Peyer's patch (tissue), 4 donors: Measurements from ENCODE around the gene CADM1. TPM values are rescaled to one million over a fixed set of nuclear protein-coding genes. Genes with fewer than 3 reads are reported as not detected.

ENCODE experiments used
- DNase-seq, 3 donors: peaks; one replicate each; pipeline ENCODE4 v3.0.0-alpha.2; 2017 to 2019
- H3K27ac ChIP-seq, 4 donors: fragments of 200-600 bp; sonication (generic); one replicate each; pipeline ENCODE4 v1.5.1; 2016 to 2019
- H3K27me3 ChIP-seq, 2 donors: fragments of 200-600 bp; sonication (generic); one replicate each; pipeline ENCODE4 v1.5.1; 2019
- H3K36me3 ChIP-seq, 3 donors: fragments of 200-600 bp; sonication (generic); one replicate each; pipeline ENCODE4 v1.5.1; 2016 to 2019
- H3K4me1 ChIP-seq, 4 donors: fragments of 200-600 bp; sonication (generic); one replicate each; pipeline ENCODE4 v1.5.1; 2016 to 2019
- H3K4me3 ChIP-seq, 4 donors: fragments of 200-600 bp; sonication (generic); 1 replicate in 3 of 4; 2 replicates in 1 of 4; pipeline ENCODE4 v1.5.1; 2016 to 2019; ENCODE audit warnings: mild to moderate bottlenecking in 1 of 4
- H3K9me3 ChIP-seq, 4 donors: fragments of 200-600 bp; sonication (generic); one replicate each; pipeline ENCODE4 v1.5.1; 2016 to 2019; ENCODE audit warnings: mild to moderate bottlenecking in 1 of 4
- POLR2A ChIP-seq, 2 donors: fragments of 450-650 bp; IDR thresholded peaks; one replicate each; pipeline ENCODE4 v1.5.1; 2017; ENCODE audit warnings: antibody characterized with exemption in 2 of 2, mild to moderate bottlenecking in 2 of 2, moderate library complexity in 2 of 2
- total RNA-seq, 4 donors: library from RNA; depleted of rRNA; stranded (reverse); fragments of >200 nt; gene quantifications; one replicate each; pipeline ENCODE4 v1.1.0, GENCODE V29; 2016
- TF ChIP-seq, protein P1 (sequence below), 6 experiments: fragments of 450-650 bp in 4 of 6; fragments of 200-600 bp in 2 of 6; sonication (generic) in 1 of 6; IDR thresholded peaks; one replicate each; pipeline ENCODE4 v1.5.1; 2017 to 2019; ENCODE audit warnings: antibody characterized with exemption in 6 of 6, mild to moderate bottlenecking in 3 of 6, moderate library complexity in 1 of 6

The CADM1 gene
- total RNA-seq, 4 donors from 2014 or later, result 0.38 to 8.3 (median 2.5) TPM

DNA sequence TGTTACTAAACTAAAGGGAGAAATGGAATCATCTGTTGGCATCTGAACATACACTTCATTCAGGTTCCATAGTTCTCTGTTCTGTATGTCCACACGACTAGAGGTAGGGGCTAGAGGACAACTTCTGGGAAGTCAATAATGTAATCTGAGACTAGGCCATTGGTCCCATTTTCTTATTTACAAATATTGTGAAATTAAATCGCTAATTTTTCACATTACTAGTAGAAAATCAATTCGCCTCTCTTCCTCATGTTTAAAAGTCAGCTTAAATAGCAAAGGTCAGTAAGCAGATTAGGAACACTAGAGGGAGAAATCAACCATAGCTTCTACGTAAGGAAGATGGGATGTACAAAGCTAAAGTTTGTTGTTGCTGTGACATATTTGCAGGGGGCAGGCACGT lies 59.7 kb downstream of the CADM1 start:
- no peak for DNase-seq

DNA sequence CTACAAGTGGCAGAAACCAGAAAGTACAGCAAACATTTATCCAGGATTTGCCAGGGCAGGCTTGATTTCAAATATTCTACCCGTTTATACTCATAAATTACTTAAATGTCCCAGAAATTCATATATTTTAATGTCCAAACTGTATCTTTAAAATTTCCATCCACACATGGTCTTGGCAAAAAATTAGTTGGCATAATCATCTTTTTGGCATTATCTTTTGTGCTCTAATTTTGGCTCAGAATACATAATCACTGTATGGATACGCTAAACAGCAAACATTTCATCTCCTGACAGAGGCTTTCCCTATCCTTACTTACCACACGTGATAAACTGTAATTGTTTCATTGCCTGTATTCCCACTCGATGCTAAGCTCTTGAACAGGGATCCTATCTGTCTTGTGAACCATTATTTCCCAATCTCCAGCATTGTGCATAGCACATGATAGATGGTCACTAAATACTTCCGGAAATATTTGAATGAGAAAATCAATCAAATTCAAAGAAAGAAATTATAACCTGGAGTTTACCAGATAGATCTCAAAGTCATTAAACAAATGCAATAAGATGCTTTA lies 64.2 kb downstream of the CADM1 start:
- Histone ChIP-seq H3K4me3 (no peak overlapping the region), H3K27ac (no peak overlapping the region), H3K36me3 (no peaks in the 10 kb centered on the region), H3K27me3 (no peaks in the 10 kb centered on the region), H3K4me1 (no peaks in the 10 kb centered on the region), H3K9me3 (no peaks in the 10 kb centered on the region)
- no peak for TF ChIP-seq POLR2A (IDR thresholded peaks at IDR 0.05)
- TF ChIP-seq, protein P1, sequence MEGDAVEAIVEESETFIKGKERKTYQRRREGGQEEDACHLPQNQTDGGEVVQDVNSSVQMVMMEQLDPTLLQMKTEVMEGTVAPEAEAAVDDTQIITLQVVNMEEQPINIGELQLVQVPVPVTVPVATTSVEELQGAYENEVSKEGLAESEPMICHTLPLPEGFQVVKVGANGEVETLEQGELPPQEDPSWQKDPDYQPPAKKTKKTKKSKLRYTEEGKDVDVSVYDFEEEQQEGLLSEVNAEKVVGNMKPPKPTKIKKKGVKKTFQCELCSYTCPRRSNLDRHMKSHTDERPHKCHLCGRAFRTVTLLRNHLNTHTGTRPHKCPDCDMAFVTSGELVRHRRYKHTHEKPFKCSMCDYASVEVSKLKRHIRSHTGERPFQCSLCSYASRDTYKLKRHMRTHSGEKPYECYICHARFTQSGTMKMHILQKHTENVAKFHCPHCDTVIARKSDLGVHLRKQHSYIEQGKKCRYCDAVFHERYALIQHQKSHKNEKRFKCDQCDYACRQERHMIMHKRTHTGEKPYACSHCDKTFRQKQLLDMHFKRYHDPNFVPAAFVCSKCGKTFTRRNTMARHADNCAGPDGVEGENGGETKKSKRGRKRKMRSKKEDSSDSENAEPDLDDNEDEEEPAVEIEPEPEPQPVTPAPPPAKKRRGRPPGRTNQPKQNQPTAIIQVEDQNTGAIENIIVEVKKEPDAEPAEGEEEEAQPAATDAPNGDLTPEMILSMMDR (IDR thresholded peaks at IDR 0.05), result no peak
- DNase-seq, result no peak

More for the DNA sequence above, 59.7 kb downstream of the CADM1 start:
- Histone ChIP-seq H3K4me1 (no peaks in the 10 kb centered on the region), H3K4me3 (no peak overlapping the region), H3K27me3 (no peaks in the 10 kb centered on the region), H3K27ac (no peak overlapping the region), H3K36me3 (no peaks in the 10 kb centered on the region), H3K9me3 (peaks cover 0 to 14% (median 6%) of the 10 kb centered on the region in 4 donors)
- TF ChIP-seq POLR2A (IDR thresholded peaks at IDR 0.05), result no peak
- TF ChIP-seq, protein P1 (IDR thresholded peaks at IDR 0.05), result no peak

DNA sequence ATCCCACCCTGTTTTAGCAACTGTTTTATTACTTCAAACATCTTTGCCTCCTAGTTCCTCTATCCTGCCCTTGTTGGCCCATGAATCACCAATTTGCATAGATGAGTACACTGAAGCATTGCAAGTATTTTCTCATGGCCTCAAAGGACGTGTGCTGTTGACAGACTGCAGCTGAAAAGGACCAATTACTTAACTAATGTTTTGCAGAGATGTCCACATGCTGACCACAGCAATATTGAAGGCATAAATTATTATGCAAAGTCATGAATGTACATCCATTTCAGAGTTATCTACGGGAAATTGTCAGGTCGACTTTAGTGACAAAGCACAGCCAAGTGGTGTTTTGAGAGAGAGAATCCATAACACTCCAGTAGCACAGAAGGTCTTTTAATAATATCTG lies 64.8 kb downstream of the CADM1 start:
- no peak for DNase-seq
- no peak overlapping the region for H3K4me3 ChIP-seq

DNA sequence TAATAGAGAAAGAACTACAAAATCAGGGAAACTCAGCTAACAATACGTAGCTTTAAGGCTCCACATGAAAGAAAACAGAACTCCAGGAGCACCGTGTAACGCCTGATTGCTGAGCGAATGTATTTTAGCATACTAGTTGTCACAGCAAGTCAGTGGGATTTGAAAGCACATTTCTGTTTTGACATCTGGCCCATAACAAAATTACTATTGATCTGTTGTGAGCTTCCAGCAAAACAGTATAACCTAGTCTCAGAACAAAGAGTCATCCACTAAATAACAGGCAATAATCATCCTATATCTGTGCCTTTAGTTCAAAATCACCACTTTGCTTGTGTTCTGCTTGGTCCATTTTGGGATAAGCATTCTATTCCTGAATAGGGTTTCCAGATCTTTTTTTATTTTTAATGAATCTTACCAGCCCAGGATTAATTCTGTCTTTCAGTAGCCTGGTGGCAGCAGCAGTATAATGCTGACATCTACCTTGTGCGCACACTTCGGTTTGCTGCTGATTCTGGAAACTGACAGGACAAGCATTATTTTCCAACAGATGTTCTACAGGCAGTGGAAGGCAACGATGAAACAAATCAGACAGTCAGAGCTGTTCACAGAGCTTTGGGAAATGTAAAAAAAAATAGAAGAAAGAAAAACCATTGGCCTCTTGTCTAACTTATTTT lies 66.2 kb downstream of the CADM1 start:
- Histone ChIP-seq H3K4me3 (no peak overlapping the region), H3K9me3 (no peaks in the 10 kb centered on the region), H3K36me3 (no peaks in the 10 kb centered on the region), H3K27ac (no peak overlapping the region), H3K4me1 (no peaks in the 10 kb centered on the region), H3K27me3 (no peaks in the 10 kb centered on the region)
- no peak for DNase-seq
- TF ChIP-seq, protein P1 (IDR thresholded peaks at IDR 0.05), result no peak
- TF ChIP-seq POLR2A (IDR thresholded peaks at IDR 0.05), result no peak

More for the DNA sequence above, 64.8 kb downstream of the CADM1 start:
- no peak overlapping the region for H3K27ac ChIP-seq
- no peaks in the 10 kb centered on the region for H3K27me3 ChIP-seq
- TF ChIP-seq, protein P1 (IDR thresholded peaks at IDR 0.05), result no peak
- no peak for TF ChIP-seq POLR2A (IDR thresholded peaks at IDR 0.05)
- no peaks in the 10 kb centered on the region for H3K4me1 ChIP-seq
- no peaks in the 10 kb centered on the region for H3K36me3 ChIP-seq
- H3K9me3 ChIP-seq, result no peaks in the 10 kb centered on the region

DNA sequence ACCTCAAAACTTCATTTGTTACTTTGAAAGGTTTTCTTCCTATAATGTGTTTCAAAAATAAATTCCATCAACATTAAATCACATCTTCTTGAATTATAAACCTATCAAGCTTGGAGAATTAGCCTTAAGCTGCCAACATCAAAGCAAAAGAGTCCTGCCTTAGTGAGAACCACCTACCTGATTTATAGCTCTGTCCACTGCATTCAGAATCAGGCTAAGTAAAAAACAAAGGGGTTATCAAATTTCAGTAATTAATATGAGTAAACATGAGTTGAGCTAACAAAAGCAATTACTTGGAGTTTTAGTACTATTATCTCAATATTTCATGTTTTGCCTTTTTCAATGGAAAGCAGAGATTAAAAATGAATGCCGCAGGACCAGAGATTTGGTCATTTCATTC lies 73.9 kb downstream of the CADM1 start:
- no peak overlapping the region for H3K27ac ChIP-seq
- no peak overlapping the region for H3K4me3 ChIP-seq
- no peaks in the 10 kb centered on the region for H3K9me3 ChIP-seq
- no peak for DNase-seq
- TF ChIP-seq POLR2A (IDR thresholded peaks at IDR 0.05), result no peak
- TF ChIP-seq, protein P1 (IDR thresholded peaks at IDR 0.05), result no peak
- no peaks in the 10 kb centered on the region for H3K36me3 ChIP-seq
- no peaks in the 10 kb centered on the region for H3K4me1 ChIP-seq
- no peaks in the 10 kb centered on the region for H3K27me3 ChIP-seq
